ENCODE measurements around the gene LDLRAD2. TPM values are rescaled to one million over a fixed set of nuclear protein-coding genes. Genes with fewer than 3 reads are reported as not detected.

LDLRAD2 gene
- total and polyA plus RNA-seq, 4 donors = 0.12 to 2.7 (median 0.23) TPM; not detected in 1

GRCh38 chr1:21828075-21828474, 16.0 kb downstream of the LDLRAD2 start:
- WGBS = 93% methylated on average over 13 of the region's 13 CpGs
- no peak for DNase-seq (ENCODE audit: low spot score)
- Histone ChIP-seq H3K4me1 (ENCODE audit: control insufficient read depth in 4 of 4, insufficient read depth in 4 of 4, low read length in 3 of 4) (no peaks in the 10 kb centered on the region), H3K4me3 (ENCODE audit: low read depth in 1 of 3, low read length in 3 of 3) (no peak overlapping the region), H3K9ac (ENCODE audit: low read depth in 1 of 2, low read length in 2 of 2) (no peak overlapping the region), H3K9me3 (ENCODE audit: control insufficient read depth in 4 of 4, low read length in 3 of 4) (no peaks in the 10 kb centered on the region), H3K27me3 (ENCODE audit: control insufficient read depth in 4 of 4, insufficient read depth in 4 of 4, low read length in 3 of 4) (no peaks in the 10 kb centered on the region), H3K36me3 (ENCODE audit: control insufficient read depth in 4 of 4, insufficient read depth in 3 of 4, low read depth in 1 of 4, low read length in 3 of 4) (peaks cover 0 to 3% (median 0%) of the 10 kb centered on the region in 4 donors), H3K27ac (ENCODE audit: low read depth in 1 of 2, low read length in 2 of 2) (no peak overlapping the region)
- TF ChIP-seq FOXA1 (IDR thresholded peaks at IDR 0.05) (no peak), RXRA (IDR thresholded peaks at IDR 0.05) (no peak), EGR1 (IDR thresholded peaks at IDR 0.05; ENCODE audit: low read depth in 2 of 2) (no peak), JUND (IDR thresholded peaks at IDR 0.05) (no peak), GABPA (IDR thresholded peaks at IDR 0.05 in 1 of 2, conservative IDR thresholded peaks at IDR 0.05 in 1 of 2) (no peak)
- TF ChIP-seq, protein P1, sequence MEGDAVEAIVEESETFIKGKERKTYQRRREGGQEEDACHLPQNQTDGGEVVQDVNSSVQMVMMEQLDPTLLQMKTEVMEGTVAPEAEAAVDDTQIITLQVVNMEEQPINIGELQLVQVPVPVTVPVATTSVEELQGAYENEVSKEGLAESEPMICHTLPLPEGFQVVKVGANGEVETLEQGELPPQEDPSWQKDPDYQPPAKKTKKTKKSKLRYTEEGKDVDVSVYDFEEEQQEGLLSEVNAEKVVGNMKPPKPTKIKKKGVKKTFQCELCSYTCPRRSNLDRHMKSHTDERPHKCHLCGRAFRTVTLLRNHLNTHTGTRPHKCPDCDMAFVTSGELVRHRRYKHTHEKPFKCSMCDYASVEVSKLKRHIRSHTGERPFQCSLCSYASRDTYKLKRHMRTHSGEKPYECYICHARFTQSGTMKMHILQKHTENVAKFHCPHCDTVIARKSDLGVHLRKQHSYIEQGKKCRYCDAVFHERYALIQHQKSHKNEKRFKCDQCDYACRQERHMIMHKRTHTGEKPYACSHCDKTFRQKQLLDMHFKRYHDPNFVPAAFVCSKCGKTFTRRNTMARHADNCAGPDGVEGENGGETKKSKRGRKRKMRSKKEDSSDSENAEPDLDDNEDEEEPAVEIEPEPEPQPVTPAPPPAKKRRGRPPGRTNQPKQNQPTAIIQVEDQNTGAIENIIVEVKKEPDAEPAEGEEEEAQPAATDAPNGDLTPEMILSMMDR (IDR thresholded peaks at IDR 0.05; ENCODE audit: low read depth, low read length, missing input control) = no peak

GRCh38 chr1:21828506-21829210, 16.6 kb downstream of the LDLRAD2 start:
- Histone ChIP-seq H3K4me1 (ENCODE audit: control insufficient read depth in 4 of 4, insufficient read depth in 4 of 4, low read length in 3 of 4) (no peaks in the 10 kb centered on the region), H3K9ac (ENCODE audit: low read depth in 1 of 2, low read length in 2 of 2) (no peak overlapping the region), H3K27ac (ENCODE audit: low read depth in 1 of 2, low read length in 2 of 2) (no peak overlapping the region), H3K36me3 (ENCODE audit: control insufficient read depth in 4 of 4, insufficient read depth in 3 of 4, low read depth in 1 of 4, low read length in 3 of 4) (peaks cover 0 to 3% (median 2%) of the 10 kb centered on the region in 4 donors), H3K4me3 (ENCODE audit: low read depth in 1 of 3, low read length in 3 of 3) (no peak overlapping the region), H3K27me3 (ENCODE audit: control insufficient read depth in 4 of 4, insufficient read depth in 4 of 4, low read length in 3 of 4) (no peaks in the 10 kb centered on the region), H3K9me3 (ENCODE audit: control insufficient read depth in 4 of 4, low read length in 3 of 4) (peaks cover 0 to 2% (median 0%) of the 10 kb centered on the region in 4 donors)
- DNase-seq (ENCODE audit: low spot score) = no peak
- TF ChIP-seq, protein P2, sequence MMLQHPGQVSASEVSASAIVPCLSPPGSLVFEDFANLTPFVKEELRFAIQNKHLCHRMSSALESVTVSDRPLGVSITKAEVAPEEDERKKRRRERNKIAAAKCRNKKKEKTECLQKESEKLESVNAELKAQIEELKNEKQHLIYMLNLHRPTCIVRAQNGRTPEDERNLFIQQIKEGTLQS (IDR thresholded peaks at IDR 0.05) = no peak
- TF ChIP-seq RXRA (IDR thresholded peaks at IDR 0.05) (no peak), YY1 (IDR thresholded peaks at IDR 0.05) (no peak), RAD21 (IDR thresholded peaks at IDR 0.05) (no peak), FOXA1 (IDR thresholded peaks at IDR 0.05) (no peak)
- TF ChIP-seq, protein P1 (IDR thresholded peaks at IDR 0.05; ENCODE audit: low read depth, low read length, missing input control) = no peak
- 94% methylated on average over 28 of the region's 28 CpGs for WGBS

DNA sequence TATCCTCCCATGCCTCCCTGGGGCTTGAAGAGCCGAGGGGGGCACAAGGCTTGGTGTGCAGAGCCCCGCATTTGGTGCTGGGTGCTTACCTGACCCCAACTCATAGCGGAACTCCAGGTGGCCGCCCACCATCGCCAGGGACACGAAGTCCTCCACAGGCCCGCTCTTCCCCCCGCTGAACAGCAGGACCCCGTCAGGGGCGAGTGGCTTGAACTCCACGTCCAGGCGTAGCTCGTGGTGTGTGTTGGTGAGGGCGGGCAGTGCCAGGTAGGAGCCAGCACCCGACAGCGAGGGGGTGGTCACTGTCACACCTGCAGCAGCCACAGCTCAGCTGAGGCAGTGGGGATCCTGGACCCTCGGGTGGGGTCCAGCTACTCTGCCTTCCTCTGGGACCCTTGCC, 17.2 kb downstream of the LDLRAD2 start:
- DNase-seq (ENCODE audit: low spot score) = no peak
- H3K4me3 ChIP-seq (ENCODE audit: low read depth in 1 of 3, low read length in 3 of 3) = no peak overlapping the region
- no peak for TF ChIP-seq EGR1 (IDR thresholded peaks at IDR 0.05; ENCODE audit: low read depth in 2 of 2)
- no peak for TF ChIP-seq MAX (IDR thresholded peaks at IDR 0.05)
- TF ChIP-seq NR2F2 (IDR thresholded peaks at IDR 0.05) = no peak
- TF ChIP-seq FOXA2 (IDR thresholded peaks at IDR 0.05) = no peak
- no peak for TF ChIP-seq GABPA (IDR thresholded peaks at IDR 0.05 in 1 of 2, conservative IDR thresholded peaks at IDR 0.05 in 1 of 2)
- no peak for TF ChIP-seq HNF4G (IDR thresholded peaks at IDR 0.05)
- TF ChIP-seq, protein P2 (IDR thresholded peaks at IDR 0.05) = no peak
- TF ChIP-seq, protein P3, sequence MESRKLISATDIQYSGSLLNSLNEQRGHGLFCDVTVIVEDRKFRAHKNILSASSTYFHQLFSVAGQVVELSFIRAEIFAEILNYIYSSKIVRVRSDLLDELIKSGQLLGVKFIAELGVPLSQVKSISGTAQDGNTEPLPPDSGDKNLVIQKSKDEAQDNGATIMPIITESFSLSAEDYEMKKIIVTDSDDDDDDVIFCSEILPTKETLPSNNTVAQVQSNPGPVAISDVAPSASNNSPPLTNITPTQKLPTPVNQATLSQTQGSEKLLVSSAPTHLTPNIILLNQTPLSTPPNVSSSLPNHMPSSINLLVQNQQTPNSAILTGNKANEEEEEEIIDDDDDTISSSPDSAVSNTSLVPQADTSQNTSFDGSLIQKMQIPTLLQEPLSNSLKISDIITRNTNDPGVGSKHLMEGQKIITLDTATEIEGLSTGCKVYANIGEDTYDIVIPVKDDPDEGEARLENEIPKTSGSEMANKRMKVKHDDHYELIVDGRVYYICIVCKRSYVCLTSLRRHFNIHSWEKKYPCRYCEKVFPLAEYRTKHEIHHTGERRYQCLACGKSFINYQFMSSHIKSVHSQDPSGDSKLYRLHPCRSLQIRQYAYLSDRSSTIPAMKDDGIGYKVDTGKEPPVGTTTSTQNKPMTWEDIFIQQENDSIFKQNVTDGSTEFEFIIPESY (IDR thresholded peaks at IDR 0.05) = no peak
- no peak for TF ChIP-seq YY1 (IDR thresholded peaks at IDR 0.05)
- TF ChIP-seq REST (IDR thresholded peaks at IDR 0.05) = no peak

More for the DNA sequence above, 17.2 kb downstream of the LDLRAD2 start:
- no peak overlapping the region for H3K27ac ChIP-seq (ENCODE audit: low read depth in 1 of 2, low read length in 2 of 2)
- H3K9me3 ChIP-seq (ENCODE audit: control insufficient read depth in 4 of 4, low read length in 3 of 4) = peaks cover 0 to 7% (median 2%) of the 10 kb centered on the region in 4 donors
- H3K27me3 ChIP-seq (ENCODE audit: control insufficient read depth in 4 of 4, insufficient read depth in 4 of 4, low read length in 3 of 4) = no peaks in the 10 kb centered on the region
- no peak overlapping the region for H3K9ac ChIP-seq (ENCODE audit: low read depth in 1 of 2, low read length in 2 of 2)
- no peaks in the 10 kb centered on the region for H3K4me1 ChIP-seq (ENCODE audit: control insufficient read depth in 4 of 4, insufficient read depth in 4 of 4, low read length in 3 of 4)
- WGBS = 94% methylated on average over 17 of the region's 17 CpGs
- peaks cover 0 to 8% (median 5%) of the 10 kb centered on the region in 4 donors for H3K36me3 ChIP-seq (ENCODE audit: control insufficient read depth in 4 of 4, insufficient read depth in 3 of 4, low read depth in 1 of 4, low read length in 3 of 4)
